H9 (cell line): ENCODE measurements around the gene OPRL1. TPM values are rescaled to one million over a fixed set of nuclear protein-coding genes. Genes with fewer than 3 reads are reported as not detected.
A peak's percentile ranks its signal among the peaks of the same experiment; 100 is the strongest.

Experiments
- DNase-seq: peaks from one replicate; pipeline ENCODE4 v3.0.0-alpha.2; 2017
- H2AFZ ChIP-seq: one replicate; pipeline ENCODE4 v1.6.1; 2013; ENCODE audit warnings: mild to moderate bottlenecking, low read length, control low read depth, moderate library complexity
- H2AK5ac ChIP-seq: 2 replicates; pipeline ENCODE4 v1.6.1; 2013; ENCODE audit warnings: low read length, control low read depth, mixed read lengths; ENCODE audit not compliant: insufficient read length
- H2BK120ac ChIP-seq: one replicate; pipeline ENCODE4 v1.6.1; 2013; ENCODE audit warnings: low read depth, mild to moderate bottlenecking, low read length, control low read depth, inconsistent platforms; ENCODE audit not compliant: poor library complexity, severe bottlenecking
- H2BK12ac ChIP-seq: 2 replicates; pipeline ENCODE4 v1.6.1; 2013; ENCODE audit warnings: low read length, control low read depth, mixed read lengths, low read depth; ENCODE audit not compliant: insufficient read length
- H2BK15ac ChIP-seq: 2 replicates; pipeline ENCODE4 v1.6.1; 2013; ENCODE audit warnings: low read depth, low read length, control low read depth
- H2BK20ac ChIP-seq: one replicate; pipeline ENCODE4 v1.6.1; 2013; ENCODE audit warnings: low read depth, mild to moderate bottlenecking, low read length, control low read depth, inconsistent platforms; ENCODE audit not compliant: poor library complexity, severe bottlenecking
- H2BK5ac ChIP-seq: 2 replicates; pipeline ENCODE4 v1.6.1; 2013; ENCODE audit warnings: low read length, control low read depth, mixed read lengths; ENCODE audit not compliant: insufficient read length
- H3K14ac ChIP-seq: 2 replicates; pipeline ENCODE4 v1.6.1; 2013; ENCODE audit warnings: low read length, control low read depth; ENCODE audit not compliant: insufficient read depth
- H3K18ac ChIP-seq: 2 replicates; pipeline ENCODE4 v1.6.1; 2013; ENCODE audit warnings: low read depth, mild to moderate bottlenecking, mixed read lengths, low read length, control low read depth; ENCODE audit not compliant: insufficient read length
- H3K23ac ChIP-seq: 2 replicates; pipeline ENCODE4 v1.6.1; 2013; ENCODE audit warnings: low read length, control low read depth, mixed read lengths, low read depth; ENCODE audit not compliant: insufficient read length
- H3K23me2 ChIP-seq: 2 replicates; pipeline ENCODE4 v1.6.1; 2013; ENCODE audit warnings: low read depth, mild to moderate bottlenecking, mixed read lengths, low read length, control low read depth; ENCODE audit not compliant: insufficient read length, poor library complexity, severe bottlenecking
- H3K27ac ChIP-seq: 2 replicates; pipeline ENCODE4 v1.5.1; 2013; ENCODE audit warnings: low read length, control low read depth, mixed read lengths, low read depth; ENCODE audit not compliant: insufficient read length
- H3K27me3 ChIP-seq: 2 replicates; pipeline ENCODE4 v1.6.1; 2013; ENCODE audit warnings: low read length, control low read depth, inconsistent platforms; ENCODE audit not compliant: insufficient read depth
- H3K4ac ChIP-seq: 2 replicates; pipeline ENCODE4 v1.6.1; 2013; ENCODE audit warnings: low read depth, mild to moderate bottlenecking, control low read depth, inconsistent platforms, low read length, moderate library complexity
- H3K4me1 ChIP-seq: 2 replicates; pipeline ENCODE4 v1.6.1; 2013; ENCODE audit warnings: low read length, control low read depth, inconsistent platforms; ENCODE audit not compliant: insufficient read depth
- H3K4me2 ChIP-seq: 2 replicates; pipeline ENCODE4 v1.6.1; 2013; ENCODE audit warnings: low read length, control low read depth, mixed read lengths; ENCODE audit not compliant: insufficient read length, insufficient read depth
- H3K56ac ChIP-seq: 2 replicates; pipeline ENCODE4 v1.6.1; 2013; ENCODE audit warnings: low read depth, mild to moderate bottlenecking, mixed read lengths, low read length, control low read depth; ENCODE audit not compliant: insufficient read length
- H3K79me1 ChIP-seq: 2 replicates; pipeline ENCODE4 v1.6.1; 2013; ENCODE audit warnings: low read depth, mild to moderate bottlenecking, moderate library complexity, low read length, control low read depth, inconsistent platforms; ENCODE audit not compliant: insufficient read depth, poor library complexity, severe bottlenecking
- H3K79me2 ChIP-seq: 2 replicates; pipeline ENCODE4 v1.6.1; 2013; ENCODE audit warnings: low read length, control low read depth, inconsistent platforms; ENCODE audit not compliant: insufficient read depth
- H3K9ac ChIP-seq: 2 replicates; pipeline ENCODE4 v1.6.1; 2013; ENCODE audit warnings: low read length, control low read depth, mixed read lengths; ENCODE audit not compliant: insufficient read length; ENCODE audit errors: extremely low read depth
- H3K9me3 ChIP-seq: one replicate; pipeline ENCODE4 v1.6.1; 2013; ENCODE audit warnings: low read depth, low read length, inconsistent platforms; ENCODE audit not compliant: control insufficient read depth
- H3T11ph ChIP-seq: one replicate; pipeline ENCODE4 v1.6.1; 2013; ENCODE audit warnings: mild to moderate bottlenecking, low read length, control low read depth, inconsistent platforms
- H4K20me1 ChIP-seq: one replicate; pipeline ENCODE4 v1.6.1; 2013; ENCODE audit not compliant: control insufficient read depth, insufficient read length, insufficient read depth
- H4K5ac ChIP-seq: 2 replicates; pipeline ENCODE4 v1.6.1; 2013; ENCODE audit warnings: low read depth, mild to moderate bottlenecking, mixed read lengths, low read length, control low read depth; ENCODE audit not compliant: insufficient read length
- H4K8ac ChIP-seq: replicated peaks from 2 replicates; pipeline ENCODE4 v1.6.1; 2013; ENCODE audit warnings: low read length, control low read depth, mixed read lengths, low read depth; ENCODE audit not compliant: insufficient read length
- H4K91ac ChIP-seq: 2 replicates; pipeline ENCODE4 v1.6.1; 2013; ENCODE audit warnings: low read depth, mild to moderate bottlenecking, moderate library complexity, mixed read lengths, low read length, control low read depth; ENCODE audit not compliant: insufficient read length
- H3K27ac Mint-ChIP-seq, 3 experiments: 2 replicates in 2 of 3; 3 replicates in 1 of 3; pipeline ENCODE4 v1.8.0; 2020 to 2021; ENCODE audit warnings: mixed read lengths in 3 of 3, mild to moderate bottlenecking in 1 of 3, moderate library complexity in 1 of 3
- H3K27me3 Mint-ChIP-seq: 2 replicates; pipeline ENCODE4 v1.8.0; 2021; ENCODE audit warnings: low read depth, mild to moderate bottlenecking, moderate library complexity, mixed read lengths
- H3K36me3 Mint-ChIP-seq, 3 experiments: 2 replicates in 2 of 3; 3 replicates in 1 of 3; pipeline ENCODE4 v1.8.0; 2020 to 2021; ENCODE audit warnings: low read depth in 3 of 3, mixed read lengths in 3 of 3; ENCODE audit not compliant: insufficient read depth in 1 of 3
- H3K4me1 Mint-ChIP-seq, 2 experiments: 2 replicates each; pipeline ENCODE4 v1.8.0; 2020; ENCODE audit warnings: mixed read lengths in 2 of 2
- H3K4me3 Mint-ChIP-seq, 2 experiments: 2 replicates in 1 of 2; 3 replicates in 1 of 2; pipeline ENCODE4 v1.8.0; 2020 to 2021; ENCODE audit warnings: mild to moderate bottlenecking in 2 of 2, mixed read lengths in 2 of 2, moderate library complexity in 1 of 2
- H3K9me3 Mint-ChIP-seq, 2 experiments: 2 replicates in 1 of 2; 3 replicates in 1 of 2; pipeline ENCODE4 v1.8.0; 2020; ENCODE audit warnings: mild to moderate bottlenecking in 2 of 2, mixed read lengths in 2 of 2, moderate library complexity in 1 of 2
- WGBS: extraction: QIAGEN DNeasy Blood & Tissue Kit; methylation state at CpG from one replicate; pipeline ENCODE4 v1.1.7; 2013; ENCODE audit warnings: missing lambda C conversion rate, low lambda C conversion rate, mixed read lengths; ENCODE audit not compliant: insufficient read length; ENCODE audit errors: extremely low coverage; 5-methylcytosine and 5-hydroxymethylcytosine counted together
- total RNA-seq: library from RNA; stranded (reverse); gene quantifications from 2 replicates; pipeline ENCODE4 v1.2.1, GENCODE V29; 2021
- TF ChIP-seq, protein P1 (sequence below): fragments of 200-600 bp; sonication (generic); conservative IDR thresholded peaks from 3 replicates; pipeline ENCODE4 v1.8.0; 2021; ENCODE audit warnings: antibody characterized with exemption, mild to moderate bottlenecking

Gene OPRL1
- total RNA-seq, 1 experiment from 2014 or later, result 0.90 TPM

DNA sequence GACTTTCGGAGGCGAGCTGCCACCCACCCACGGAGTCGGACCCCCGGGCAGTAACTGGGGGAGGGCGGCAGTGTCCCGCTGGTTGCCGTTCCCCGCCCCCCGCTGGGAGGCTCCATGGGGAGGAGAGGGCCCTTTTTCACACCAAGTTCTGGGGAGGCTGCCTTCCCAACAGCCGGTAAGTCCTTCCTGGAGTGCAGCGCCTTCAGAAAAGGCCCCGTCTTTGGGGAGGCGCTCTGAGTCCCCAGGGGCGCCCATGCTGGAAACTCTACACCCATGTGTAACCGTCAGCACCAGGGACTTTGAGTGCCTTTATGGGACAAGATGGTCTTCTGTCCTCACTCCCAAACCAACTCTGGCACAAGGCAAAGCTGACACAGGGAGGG, 30.0 kb upstream of the OPRL1 start:
- Mint-ChIP-seq H3K4me3 (peak overlapping the region; percentile 37 to 63; a peak in 3 of 5 replicates), H3K9me3 (0 out of 5 replicates have a peak, but pooled peaks cover 0 to 3% of the 10 kb centered on the region in 2 experiments), H3K27me3 (peaks cover 70% of the 10 kb centered on the region), H3K4me1 (peaks cover 26 to 29% of the 10 kb centered on the region in 2 experiments), H3K36me3 (peaks cover 0 to 2% (median 0%) of the 10 kb centered on the region in 3 experiments; a peak in 2 of 7 replicates), H3K27ac (no peak overlapping the region)
- Histone ChIP-seq H4K91ac (no peak overlapping the region), H2BK12ac (no peak overlapping the region), H3T11ph (no peak overlapping the region), H3K79me2 (no peaks in the 10 kb centered on the region), H4K8ac (no peak overlapping the region), H3K9me3 (no peaks in the 10 kb centered on the region), H2BK120ac (no peak overlapping the region), H3K79me1 (no peaks in the 10 kb centered on the region), H3K14ac (no peak overlapping the region), H3K4me1 (no peaks in the 10 kb centered on the region), H3K18ac (no peak overlapping the region), H3K27me3 (peaks cover 26% of the 10 kb centered on the region; the same call in 1 of the 2 replicates), H2AFZ (no peak overlapping the region), H3K9ac (no peak overlapping the region), H3K4me2 (no peak overlapping the region), H3K27ac (no peak overlapping the region), H3K4ac (no peak overlapping the region), H3K23me2 (no peaks in the 10 kb centered on the region), H4K5ac (no peak overlapping the region), H3K23ac (no peak overlapping the region), H2BK5ac (no peak overlapping the region), H2AK5ac (no peak overlapping the region), H4K20me1 (no peaks in the 10 kb centered on the region), H3K56ac (no peak overlapping the region), H2BK20ac (no peak overlapping the region), H2BK15ac (no peak overlapping the region)
- TF ChIP-seq, protein P1, sequence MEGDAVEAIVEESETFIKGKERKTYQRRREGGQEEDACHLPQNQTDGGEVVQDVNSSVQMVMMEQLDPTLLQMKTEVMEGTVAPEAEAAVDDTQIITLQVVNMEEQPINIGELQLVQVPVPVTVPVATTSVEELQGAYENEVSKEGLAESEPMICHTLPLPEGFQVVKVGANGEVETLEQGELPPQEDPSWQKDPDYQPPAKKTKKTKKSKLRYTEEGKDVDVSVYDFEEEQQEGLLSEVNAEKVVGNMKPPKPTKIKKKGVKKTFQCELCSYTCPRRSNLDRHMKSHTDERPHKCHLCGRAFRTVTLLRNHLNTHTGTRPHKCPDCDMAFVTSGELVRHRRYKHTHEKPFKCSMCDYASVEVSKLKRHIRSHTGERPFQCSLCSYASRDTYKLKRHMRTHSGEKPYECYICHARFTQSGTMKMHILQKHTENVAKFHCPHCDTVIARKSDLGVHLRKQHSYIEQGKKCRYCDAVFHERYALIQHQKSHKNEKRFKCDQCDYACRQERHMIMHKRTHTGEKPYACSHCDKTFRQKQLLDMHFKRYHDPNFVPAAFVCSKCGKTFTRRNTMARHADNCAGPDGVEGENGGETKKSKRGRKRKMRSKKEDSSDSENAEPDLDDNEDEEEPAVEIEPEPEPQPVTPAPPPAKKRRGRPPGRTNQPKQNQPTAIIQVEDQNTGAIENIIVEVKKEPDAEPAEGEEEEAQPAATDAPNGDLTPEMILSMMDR, result no peak
- WGBS, result no CpG with 5 or more reads among the region's 16 CpGs
- no peak for DNase-seq
